Measurements from ENCODE around the gene RHD.
"Not testable (repeated sequence)": the region's sequence is repeated elsewhere in the genome, so short reads cannot be mapped to it uniquely, and the experiment has no call there.

The RHD gene

GRCh38 chr1:25259813-25260212, 12.5 kb upstream of the RHD start:
- not testable (repeated sequence) for DNase-seq

GRCh38 chr1:25260336-25260735, 12.0 kb upstream of the RHD start:
- DNase-seq = not testable (repeated sequence)

- not testable (repeated sequence) for DNase-seq
Measured at GRCh38 chr1:25266554-25267287, 5.6 kb upstream of the RHD start.

GRCh38 chr1:25267288-25268142, 4.8 kb upstream of the RHD start:
- DNase-seq = peak; percentile 83

- DNase-seq = not testable (repeated sequence)
Measured at GRCh38 chr1:25268143-25268760, 4.1 kb upstream of the RHD start.

GRCh38 chr1:25275648-25276047, 3.3 kb downstream of the RHD start:
- DNase-seq = not testable (repeated sequence)

GRCh38 chr1:25277295-25277694, 5.0 kb downstream of the RHD start:
- not testable (repeated sequence) for DNase-seq

- DNase-seq = not testable (repeated sequence)
Measured at GRCh38 chr1:25278358-25278757, 6.0 kb downstream of the RHD start.

- DNase-seq = not testable (repeated sequence)
Measured at GRCh38 chr1:25278790-25279189, 6.5 kb downstream of the RHD start.

GRCh38 chr1:25279693-25280111, 7.4 kb downstream of the RHD start:
- DNase-seq = not testable (repeated sequence)

- DNase-seq = not testable (repeated sequence)
Measured at GRCh38 chr1:25285862-25286261, 13.6 kb downstream of the RHD start.

GRCh38 chr1:25287164-25287563, 14.9 kb downstream of the RHD start:
- DNase-seq = not testable (repeated sequence)

- not testable (repeated sequence) for DNase-seq
Measured at GRCh38 chr1:25288573-25289101, 16.3 kb downstream of the RHD start.

- DNase-seq = not testable (repeated sequence)
Measured at GRCh38 chr1:25290043-25290442, 17.7 kb downstream of the RHD start.

GRCh38 chr1:25293426-25293825, 21.1 kb downstream of the RHD start:
- DNase-seq = not testable (repeated sequence)

- DNase-seq = not testable (repeated sequence)
Measured at GRCh38 chr1:25294889-25295826, 22.8 kb downstream of the RHD start.

- DNase-seq = not testable (repeated sequence)
Measured at GRCh38 chr1:25296501-25296900, 24.2 kb downstream of the RHD start.

- DNase-seq = not testable (repeated sequence)
Measured at GRCh38 chr1:25300729-25301128, 28.4 kb downstream of the RHD start.

- DNase-seq = not testable (repeated sequence)
Measured at GRCh38 chr1:25302330-25302729, 30.0 kb downstream of the RHD start.

GRCh38 chr1:25304936-25305335, 32.6 kb downstream of the RHD start:
- not testable (repeated sequence) for DNase-seq

GRCh38 chr1:25308168-25308567, 35.9 kb downstream of the RHD start:
- not testable (repeated sequence) for DNase-seq

GRCh38 chr1:25309085-25309484, 36.8 kb downstream of the RHD start:
- DNase-seq = not testable (repeated sequence)

All from activated naive CD4-positive, alpha-beta T cell treated with anti-CD3 and anti-CD28 coated beads, Interleukin-2, amount 50 U/mL, for 16 hours (primary cell).